GM12865 (cell line): ENCODE results near the gene MT1G.
"Not testable (repeated sequence)": the region's sequence is repeated elsewhere in the genome, so short reads cannot be mapped to it uniquely, and the experiment has no call there.

Experiments used
- DNase-seq: peaks from one replicate; pipeline ENCODE4 v3.0.0; 2010; ENCODE audit warnings: low read depth
- H3K4me3 ChIP-seq: 2 replicates; pipeline ENCODE4 v1.5.1; 2011; ENCODE audit warnings: mild to moderate bottlenecking, low read depth, low read length, control low read depth
- TF ChIP-seq, protein P1 (sequence below): IDR thresholded peaks from 2 replicates; pipeline ENCODE4 v1.5.1; 2011; ENCODE audit warnings: low read length, control low read depth, low read depth, inconsistent platforms; ENCODE audit not compliant: insufficient read depth; ENCODE audit errors: missing control alignments

Gene MT1G

DNA sequence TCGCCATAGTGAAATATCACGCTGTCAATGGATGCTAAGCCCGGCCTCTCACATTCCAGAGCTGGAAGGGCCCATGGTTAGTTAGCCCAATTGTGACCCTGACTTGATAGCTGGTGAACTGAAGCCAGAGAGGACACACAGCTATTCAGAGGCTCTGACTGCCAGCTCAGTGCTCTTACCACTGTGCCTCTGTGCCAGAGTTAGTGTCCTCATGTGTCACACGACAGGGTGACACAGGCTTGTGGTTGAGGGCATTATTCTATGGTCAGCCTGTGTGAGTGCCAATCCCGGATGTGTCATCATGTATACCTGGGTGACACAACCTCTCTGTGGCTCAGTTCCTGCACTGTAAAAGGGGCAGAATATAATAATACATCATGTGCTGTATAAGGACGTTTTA lies 12.0 kb upstream of the MT1G start:
- no peak overlapping the region for H3K4me3 ChIP-seq
- TF ChIP-seq, protein P1, sequence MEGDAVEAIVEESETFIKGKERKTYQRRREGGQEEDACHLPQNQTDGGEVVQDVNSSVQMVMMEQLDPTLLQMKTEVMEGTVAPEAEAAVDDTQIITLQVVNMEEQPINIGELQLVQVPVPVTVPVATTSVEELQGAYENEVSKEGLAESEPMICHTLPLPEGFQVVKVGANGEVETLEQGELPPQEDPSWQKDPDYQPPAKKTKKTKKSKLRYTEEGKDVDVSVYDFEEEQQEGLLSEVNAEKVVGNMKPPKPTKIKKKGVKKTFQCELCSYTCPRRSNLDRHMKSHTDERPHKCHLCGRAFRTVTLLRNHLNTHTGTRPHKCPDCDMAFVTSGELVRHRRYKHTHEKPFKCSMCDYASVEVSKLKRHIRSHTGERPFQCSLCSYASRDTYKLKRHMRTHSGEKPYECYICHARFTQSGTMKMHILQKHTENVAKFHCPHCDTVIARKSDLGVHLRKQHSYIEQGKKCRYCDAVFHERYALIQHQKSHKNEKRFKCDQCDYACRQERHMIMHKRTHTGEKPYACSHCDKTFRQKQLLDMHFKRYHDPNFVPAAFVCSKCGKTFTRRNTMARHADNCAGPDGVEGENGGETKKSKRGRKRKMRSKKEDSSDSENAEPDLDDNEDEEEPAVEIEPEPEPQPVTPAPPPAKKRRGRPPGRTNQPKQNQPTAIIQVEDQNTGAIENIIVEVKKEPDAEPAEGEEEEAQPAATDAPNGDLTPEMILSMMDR, result no peak
- no peak for DNase-seq

DNA sequence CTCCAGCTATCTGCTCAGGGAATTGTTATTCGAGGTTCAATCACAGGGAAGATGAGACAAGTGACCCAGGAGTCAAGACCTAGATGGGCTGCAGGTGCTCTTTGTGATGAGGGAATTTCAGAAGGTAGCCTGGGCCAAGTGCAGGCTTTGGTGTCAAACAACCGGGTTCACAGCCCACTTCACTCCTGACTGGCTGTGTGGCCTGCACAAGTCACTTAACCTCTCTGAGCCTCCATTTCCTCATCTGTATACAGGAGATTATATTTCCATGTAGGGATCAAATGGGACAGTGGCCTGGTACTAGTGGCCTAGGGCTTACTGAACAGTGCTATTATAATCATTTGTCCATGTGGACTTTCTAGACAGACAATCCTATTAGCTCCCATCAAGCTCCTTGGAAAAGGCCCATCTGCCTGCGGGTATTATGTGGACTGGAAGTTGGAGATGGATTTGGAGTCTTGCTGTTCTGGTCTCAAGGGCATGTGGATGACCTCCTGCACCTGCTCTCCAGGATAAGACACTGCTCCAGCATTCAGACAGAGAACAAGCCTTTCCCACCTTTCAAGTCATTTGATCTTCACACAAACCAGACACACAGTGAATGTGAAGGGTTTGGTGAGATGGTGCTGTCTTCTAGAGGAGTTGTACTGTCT lies 11.3 kb upstream of the MT1G start:
- TF ChIP-seq, protein P1, result no peak
- DNase-seq, result no peak
- H3K4me3 ChIP-seq, result no peak overlapping the region

DNA sequence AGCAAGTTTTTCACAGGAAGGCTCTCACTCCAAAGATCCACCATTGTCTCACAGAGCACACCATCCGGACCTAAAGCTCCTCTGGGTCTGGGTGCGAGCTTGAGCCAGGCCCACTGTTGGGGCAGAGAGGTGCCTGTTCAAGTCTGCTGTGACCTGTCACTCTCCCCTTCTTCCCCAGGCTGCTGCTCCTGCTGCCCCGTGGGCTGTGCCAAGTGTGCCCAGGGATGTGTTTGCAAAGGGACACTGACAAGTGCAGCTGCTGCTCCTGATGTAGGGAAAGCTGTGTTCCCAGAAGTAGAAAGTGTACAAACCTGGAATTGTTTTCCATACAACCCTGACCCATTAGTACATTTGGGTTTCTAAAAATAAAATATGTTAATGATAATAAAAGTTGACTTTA lies 9.6 kb upstream of the MT1G start:
- TF ChIP-seq, protein P1, result no peak
- no peak overlapping the region for H3K4me3 ChIP-seq
- no peak for DNase-seq

DNA sequence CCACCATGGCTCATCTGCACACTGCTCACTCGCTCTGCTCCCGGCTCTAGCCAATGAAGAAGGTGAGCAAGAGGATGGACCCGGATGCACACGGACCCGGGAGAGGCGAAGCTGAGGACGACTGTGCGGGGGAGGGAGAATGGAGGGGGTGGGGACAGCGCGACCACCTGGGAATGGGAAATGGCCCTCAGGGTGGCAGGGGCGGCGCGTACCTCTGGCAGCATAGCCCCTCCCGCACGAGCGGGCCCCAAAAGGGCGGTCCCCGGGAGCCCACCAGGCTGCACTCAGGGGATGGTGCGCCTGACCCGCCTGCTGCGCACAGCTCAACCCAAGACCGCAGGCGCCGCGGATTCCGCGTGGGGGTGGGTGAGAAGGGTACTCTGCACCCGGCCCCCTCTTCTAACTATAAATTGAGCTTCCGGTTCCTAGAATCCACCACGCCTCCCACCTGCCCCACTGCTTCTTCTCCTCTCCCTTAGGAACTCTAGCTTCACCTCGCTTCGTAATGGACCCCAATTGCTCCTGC lies 7.9 kb upstream of the MT1G start:
- DNase-seq, result no peak
- TF ChIP-seq, protein P1, result no peak
- no peak overlapping the region for H3K4me3 ChIP-seq

DNA sequence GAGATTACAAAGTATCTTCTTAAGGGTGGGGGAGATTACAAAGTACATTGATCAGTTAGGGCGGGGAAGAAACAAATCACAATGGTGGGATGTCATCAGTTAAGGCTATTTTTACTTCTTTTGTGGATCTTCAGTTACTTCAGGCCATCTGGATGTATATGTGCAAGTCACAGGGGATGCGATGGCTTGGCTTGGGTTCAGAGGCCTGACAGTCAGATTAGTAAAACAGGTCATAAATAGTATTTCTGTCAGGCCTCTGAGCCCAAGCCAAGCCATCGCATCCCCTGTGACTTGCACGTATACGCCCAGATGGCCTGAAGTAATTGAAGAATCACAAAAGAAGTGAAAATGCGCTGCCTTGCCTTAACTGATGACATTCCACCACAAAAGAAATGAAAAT lies 6.7 kb upstream of the MT1G start:
- not testable (repeated sequence) for DNase-seq, H3K4me3 ChIP-seq

DNA sequence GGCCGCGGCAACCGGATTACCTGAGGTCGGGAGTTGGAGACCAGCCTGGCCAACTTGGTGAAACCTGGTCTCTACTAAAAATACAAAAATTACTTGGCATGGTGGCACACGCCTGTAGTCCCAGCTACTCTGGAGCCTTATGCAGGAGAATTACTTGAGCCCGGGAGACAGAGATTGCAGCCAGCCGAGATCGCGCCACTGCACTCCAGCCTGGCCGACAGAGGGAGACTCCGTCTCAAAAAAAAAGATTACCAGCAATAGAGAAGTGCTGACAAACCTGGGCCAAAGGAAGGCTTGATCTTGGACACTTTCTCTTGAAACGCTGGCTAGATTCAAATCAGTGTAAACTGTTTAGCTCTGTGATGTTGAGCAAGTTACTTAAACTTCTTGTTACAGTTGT lies 6.1 kb upstream of the MT1G start:
- TF ChIP-seq, protein P1, result peak; percentile 34
- DNase-seq, result peak; percentile 17
- H3K4me3 ChIP-seq, result no peak overlapping the region

DNA sequence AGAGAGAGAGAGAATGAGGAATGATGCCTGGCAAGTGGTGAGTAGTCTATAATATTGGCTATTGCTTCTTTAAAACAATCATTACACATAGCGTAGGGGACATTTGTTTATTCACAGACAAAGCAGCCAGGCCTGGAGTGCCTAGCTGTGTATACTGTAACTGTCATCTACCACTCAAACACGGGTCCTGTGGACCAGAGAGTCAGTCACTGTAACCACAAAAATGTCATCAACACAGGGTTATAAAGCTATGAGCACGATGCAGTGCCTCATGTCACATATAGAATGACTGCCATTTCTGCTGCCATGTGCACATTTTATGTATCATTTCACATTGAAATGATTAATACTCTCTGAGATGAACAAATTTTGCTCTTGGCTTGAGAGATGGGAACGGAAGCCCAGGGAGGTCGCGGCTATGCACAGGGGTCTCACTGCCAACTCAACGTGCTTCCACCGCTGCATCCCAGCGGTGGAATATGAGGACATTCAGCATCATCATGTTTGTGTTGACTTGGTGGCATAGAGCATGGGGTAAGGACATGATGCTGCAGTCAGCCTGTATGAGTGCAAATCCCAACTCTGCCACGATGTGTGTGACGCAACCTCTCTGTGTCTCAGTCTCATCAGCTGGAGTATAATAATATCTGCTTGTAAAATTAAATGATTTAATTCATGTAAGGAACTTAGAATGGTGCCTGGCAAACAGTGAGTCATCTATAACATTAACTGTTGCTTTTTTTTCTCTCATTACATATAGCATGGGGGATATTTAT lies 5.1 kb upstream of the MT1G start:
- TF ChIP-seq, protein P1, result no peak
- H3K4me3 ChIP-seq, result no peak overlapping the region
- no peak for DNase-seq

DNA sequence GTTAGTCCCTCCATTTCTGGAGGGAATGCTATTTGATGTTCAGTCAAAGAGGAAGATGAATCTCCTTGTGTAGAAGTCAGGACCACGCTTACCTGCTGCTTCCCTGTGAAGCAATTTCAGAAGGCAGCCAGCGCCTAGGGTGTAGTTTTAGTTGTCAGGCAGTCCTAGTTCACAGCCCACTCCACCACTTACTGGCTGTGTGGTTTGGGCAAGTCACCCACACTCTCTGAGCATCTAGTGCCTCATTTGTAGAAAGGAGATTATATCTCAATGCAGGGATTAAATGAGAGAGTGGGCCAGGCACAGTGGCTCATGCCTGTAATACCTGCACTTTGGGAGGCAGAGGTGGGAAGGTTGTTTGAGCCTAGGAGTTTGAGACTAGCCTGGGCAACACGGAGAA lies 4.3 kb upstream of the MT1G start:
- not testable (repeated sequence) for H3K4me3 ChIP-seq, DNase-seq

DNA sequence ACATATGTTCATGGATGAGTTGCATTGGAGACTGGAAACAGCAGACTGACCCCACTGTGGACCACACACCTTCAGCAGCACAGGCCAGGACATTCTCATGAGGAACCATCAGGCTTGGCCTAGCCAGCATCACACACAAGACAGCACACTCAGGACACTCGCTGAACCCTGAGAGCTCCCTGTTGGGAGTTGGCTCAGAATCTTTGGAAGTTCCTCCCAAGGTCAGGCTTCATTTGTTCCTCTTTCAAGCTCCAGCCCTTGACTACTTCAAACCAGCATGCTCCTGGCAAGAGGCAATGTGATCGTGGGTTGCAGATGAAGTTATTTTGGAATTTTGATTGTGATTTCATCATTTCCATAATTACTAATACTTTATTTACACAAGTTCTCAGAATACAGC lies 3.8 kb upstream of the MT1G start:
- not testable (repeated sequence) for DNase-seq, H3K4me3 ChIP-seq
